G401 (cell line): Measurements from ENCODE around the gene CCL23. TPM values are rescaled to one million over a fixed set of nuclear protein-coding genes. Genes with fewer than 3 reads are reported as not detected.
"Not testable (repeated sequence)": the region's sequence is repeated elsewhere in the genome, so short reads cannot be mapped to it uniquely, and the experiment has no call there.

Experiments
- DNase-seq: peaks from one replicate; pipeline ENCODE4 v3.0.0-alpha.2; 2015; ENCODE audit warnings: low spot score
- in situ Hi-C: cut with HindIII; loops from 2 replicates; pipeline ENCODE4 v1.10.0; 2016; ENCODE audit warnings: low sequenced_read_pairs, mixed read lengths
- total RNA-seq: library from RNA; depleted of rRNA; stranded (reverse); fragments of >200 nt; shearing (Covaris generic); gene quantifications from 2 replicates; pipeline ENCODE4 v1.2.3, GENCODE V29; 2014; rRNA removed

Gene CCL23, protein sequence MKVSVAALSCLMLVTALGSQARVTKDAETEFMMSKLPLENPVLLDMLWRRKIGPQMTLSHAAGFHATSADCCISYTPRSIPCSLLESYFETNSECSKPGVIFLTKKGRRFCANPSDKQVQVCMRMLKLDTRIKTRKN
- not detected in 2 replicates for total RNA-seq

DNA sequence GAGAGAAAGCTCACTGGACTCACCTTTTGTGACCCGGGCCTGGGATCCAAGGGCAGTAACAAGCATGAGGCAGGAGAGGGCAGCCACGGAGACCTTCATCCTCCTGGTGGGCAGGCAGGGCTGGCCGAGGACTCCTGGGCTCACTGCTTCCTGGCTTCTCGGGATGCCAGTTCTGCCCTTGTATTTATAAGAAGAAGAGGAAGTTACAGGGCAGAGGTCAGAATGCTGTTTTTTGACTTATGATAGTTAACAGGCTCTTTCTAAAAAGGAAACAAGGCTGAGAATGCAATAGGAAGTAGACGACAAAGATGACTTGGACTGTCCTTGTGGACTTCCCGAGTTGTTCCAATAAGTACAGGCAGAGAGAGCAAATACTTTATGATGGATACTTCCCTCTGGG is at the start of gene CCL23:
TSS of gene CCL23 (minus strand) at position 174 of the 400 bp plus-strand sequence. CDS start at position 99, 75 bp downstream.
- DNase-seq, result no peak
- in situ Hi-C loops, result no loop called here

DNA sequence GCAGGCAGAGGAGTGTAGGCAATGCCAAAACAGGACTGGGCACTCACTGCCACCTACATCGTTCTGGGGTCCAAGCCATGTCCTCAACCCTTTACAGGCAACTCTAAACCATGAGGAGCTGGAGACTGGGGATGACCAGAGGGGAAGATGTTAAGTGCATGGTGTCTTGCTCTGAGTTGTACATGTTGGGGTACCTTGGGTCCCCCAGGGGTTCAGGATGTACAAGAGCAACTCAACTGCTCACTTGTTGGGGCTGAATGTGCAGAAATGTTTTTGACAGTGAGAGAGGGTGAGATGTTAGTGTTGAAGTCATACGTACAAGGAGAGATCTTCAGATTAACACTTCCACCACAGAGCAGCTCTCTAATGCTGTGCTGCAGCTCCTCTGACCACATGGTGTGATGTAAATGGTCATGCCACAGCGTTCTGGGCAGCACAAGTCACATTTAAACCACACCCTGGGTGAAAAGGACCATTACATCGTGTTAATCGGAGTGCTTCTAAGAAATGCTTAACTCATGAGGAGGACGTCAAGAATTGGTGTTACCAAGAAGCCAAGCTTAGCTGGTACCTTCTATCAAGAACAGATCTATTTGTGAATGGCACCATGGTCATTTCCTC is 48.7 kb upstream of the CCL23 start:
- no peak for DNase-seq
- in situ Hi-C loops, result no loop called here

DNA sequence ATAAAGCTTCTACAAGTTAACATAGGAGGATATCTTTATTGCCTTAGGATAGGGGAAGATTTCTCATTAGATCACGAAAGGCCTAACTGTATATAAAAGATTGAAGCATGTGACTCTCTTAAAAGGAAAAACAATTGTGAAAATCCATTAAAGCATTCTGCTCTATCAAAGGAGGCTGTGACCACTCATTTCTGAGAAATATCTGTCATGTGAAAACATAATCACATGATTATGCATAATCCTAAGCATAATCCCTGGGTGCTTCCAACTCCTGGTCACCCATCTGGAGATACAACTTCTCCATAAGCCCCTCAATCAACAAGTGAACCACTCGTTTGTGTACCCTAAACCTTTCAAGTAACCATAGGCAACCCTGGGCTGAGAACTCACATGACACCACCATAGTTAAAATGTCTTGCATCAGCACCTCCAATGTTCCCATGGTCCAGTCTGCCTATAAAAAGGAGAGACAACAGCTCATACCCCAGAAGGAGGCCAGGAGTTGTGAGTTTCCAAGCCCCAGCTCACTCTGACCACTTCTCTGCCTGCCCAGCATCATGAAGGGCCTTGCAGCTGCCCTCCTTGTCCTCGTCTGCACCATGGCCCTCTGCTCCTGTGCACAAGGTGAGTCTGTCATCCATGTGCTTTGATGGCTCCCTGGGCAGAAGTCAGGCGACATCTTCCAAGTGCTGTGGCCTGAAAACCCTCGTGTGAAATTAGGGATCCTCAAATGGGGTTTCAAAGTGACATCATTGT is 46.2 kb upstream of the CCL23 start, which contains the start of gene CCL18:
TSS of gene CCL18 (plus strand) at position 487 of the 756 bp plus-strand sequence. CDS start at position 558, 71 bp downstream.
- in situ Hi-C loops, result no loop called here
- no peak for DNase-seq

DNA sequence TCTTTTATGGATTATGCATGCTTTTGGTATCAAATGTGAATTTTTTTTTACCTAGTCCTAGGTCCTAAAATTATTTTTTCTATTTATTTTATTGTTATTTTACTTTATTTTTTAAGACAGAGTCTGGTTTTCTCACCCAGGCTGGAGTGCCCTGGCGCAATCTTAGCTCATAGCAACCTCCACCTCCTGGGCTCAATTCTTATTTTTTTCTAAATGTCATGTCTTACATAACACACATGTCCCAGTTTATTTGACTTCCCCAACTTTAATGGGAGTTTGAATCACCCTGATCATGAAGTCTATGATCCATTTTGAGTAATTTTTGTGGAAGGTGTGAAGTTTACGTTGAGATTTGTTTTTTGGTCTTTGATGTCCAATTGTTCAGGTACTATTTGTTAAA is 43.0 kb upstream of the CCL23 start:
- DNase-seq, result no peak
- in situ Hi-C loops, result no loop called here

DNA sequence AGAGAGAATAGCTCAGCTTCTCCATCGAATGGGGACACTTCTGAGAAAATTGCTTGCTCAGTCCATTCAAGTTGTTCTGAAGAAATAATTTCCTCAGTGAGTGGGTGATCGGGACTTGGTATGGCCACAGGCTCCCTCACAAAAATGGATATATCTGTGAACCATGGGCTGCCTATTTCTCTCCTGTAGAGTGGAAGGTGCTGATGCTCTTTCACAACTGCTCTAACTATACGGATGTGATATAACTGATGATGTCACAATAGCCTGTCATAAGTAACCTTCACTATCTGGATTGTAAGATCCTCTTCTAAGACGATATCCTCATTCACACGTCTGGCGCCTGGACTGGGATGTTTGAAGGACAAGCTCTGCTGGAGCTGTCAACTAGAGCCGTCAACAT is 41.6 kb upstream of the CCL23 start:
- in situ Hi-C loops, result no loop called here
- no peak for DNase-seq

DNA sequence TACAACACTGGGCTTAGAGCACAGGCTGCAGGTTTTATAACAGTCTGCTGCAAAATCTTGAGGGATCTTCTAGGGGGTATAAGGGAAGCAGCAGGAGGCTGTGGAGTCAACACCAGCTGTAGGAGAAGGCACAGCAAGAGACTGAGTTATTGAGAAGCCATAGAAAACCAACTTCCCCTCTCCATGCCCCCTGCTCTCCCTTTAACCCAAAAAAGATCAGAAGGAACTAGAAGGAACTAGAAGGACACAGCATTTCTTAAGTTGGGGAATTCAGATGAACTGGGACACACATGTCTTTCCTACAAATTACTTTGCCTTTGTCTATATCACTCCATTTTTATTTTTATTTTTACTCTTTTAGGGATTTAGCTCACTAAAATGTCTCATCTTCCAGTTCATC is 40.1 kb upstream of the CCL23 start:
- no peak for DNase-seq
- in situ Hi-C loops, result no loop called here

DNA sequence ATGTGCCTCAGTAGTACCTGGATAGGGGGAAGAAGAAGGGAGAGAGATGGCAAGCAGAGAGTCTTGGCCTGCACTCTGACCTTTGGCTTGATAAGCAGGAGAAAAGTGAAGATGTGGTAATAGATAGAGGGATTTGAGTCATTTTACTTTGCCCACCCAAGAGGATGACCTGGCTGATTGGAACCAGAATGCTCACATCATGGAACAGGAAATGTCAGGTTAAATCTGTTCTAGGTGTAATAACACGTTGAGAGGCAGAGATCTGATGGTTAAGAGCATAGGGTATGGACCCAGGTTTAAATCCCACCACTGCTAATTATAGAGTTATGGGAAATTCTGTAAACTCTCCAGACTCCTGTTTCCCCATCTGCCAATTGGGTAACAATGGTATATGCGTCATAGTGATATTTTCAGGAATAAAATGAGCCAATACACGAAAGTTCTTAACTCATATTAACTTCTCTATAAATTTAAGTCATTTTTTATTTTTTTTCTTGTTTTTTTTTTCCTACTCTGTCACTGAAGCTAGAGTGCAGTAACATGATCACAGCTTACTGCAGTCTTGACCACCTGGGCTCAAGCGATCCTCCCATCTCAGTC is 38.2 kb upstream of the CCL23 start:
- in situ Hi-C loops, result no loop called here
- DNase-seq, result no peak

DNA sequence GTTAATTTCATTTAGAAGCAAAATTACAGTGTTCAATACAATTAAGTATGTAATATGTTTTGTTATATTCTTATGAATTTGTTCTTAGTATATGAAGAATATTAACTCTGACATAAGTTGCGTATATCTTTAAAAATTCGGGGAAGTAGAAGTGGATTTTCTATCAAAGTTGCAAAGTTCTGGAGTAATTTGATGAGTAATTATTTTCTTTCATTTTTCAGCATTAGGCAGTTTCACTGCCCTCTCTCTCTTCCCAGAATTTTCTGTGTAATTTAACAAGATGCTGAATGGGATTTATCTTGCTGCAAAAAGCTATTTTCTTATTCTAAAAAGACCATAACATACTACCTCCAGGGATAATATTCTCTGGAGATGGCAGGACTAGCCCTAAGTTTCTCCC is 37.4 kb upstream of the CCL23 start:
- in situ Hi-C loops, result no loop called here
- no peak for DNase-seq

DNA sequence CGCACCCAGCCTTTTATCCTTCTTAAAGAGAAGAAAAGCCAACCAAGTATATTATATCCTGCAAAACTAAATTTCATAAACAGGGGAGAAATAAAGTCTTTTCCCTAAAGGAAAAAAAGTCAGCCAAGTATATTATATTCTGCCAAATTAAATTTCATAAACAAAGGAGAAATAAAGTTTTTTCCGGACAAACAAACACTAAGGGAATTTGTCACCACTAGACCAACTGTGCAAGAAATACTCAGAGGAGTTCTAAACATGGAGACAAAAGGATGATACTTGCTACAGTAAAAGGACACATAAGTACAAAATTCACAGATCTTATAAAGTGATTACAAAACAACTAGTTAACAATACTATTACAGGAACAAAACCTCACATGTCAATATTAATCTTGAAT is 31.9 kb upstream of the CCL23 start:
- in situ Hi-C loops, result no loop called here
- no peak for DNase-seq

DNA sequence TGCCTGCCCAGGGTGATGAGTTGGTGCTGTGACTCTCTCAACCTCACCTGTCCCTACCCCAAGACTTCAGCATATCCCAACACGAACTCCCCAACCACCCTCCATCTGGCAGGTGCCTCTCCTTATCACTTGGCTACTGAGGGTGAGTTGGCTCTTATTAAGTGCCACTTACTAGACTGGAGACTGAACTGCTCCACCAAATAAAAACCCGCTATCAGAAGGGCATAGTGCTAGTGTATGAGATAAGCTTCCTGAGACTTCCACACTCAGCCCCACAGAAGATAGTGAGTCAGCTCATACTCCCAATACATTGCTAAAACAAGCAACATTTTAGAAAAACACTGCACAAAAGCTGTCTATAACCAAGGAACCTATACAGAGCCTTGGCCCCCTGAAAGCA is 30.3 kb upstream of the CCL23 start:
- in situ Hi-C loops, result no loop called here
- no peak for DNase-seq

DNA sequence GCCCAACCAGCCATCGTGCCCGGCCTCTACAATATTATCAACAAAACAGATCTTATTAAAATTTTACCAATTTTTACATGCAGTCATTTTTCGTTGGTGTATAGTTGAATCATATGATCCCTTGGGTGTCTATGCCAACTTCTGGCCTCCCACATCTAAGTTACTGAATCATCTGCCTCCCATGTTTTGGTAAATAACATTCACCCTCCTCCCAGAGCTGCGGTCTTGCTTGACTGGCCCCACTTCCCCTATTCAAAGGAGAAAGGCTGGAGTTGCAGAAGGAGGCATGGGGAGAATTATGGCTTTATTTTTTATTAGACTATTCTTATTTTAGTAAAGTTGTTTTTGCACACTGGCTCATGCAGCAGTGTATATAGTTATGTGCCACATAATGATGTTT is 18.5 kb upstream of the CCL23 start:
- in situ Hi-C loops, result no loop called here
- DNase-seq, result no peak

DNA sequence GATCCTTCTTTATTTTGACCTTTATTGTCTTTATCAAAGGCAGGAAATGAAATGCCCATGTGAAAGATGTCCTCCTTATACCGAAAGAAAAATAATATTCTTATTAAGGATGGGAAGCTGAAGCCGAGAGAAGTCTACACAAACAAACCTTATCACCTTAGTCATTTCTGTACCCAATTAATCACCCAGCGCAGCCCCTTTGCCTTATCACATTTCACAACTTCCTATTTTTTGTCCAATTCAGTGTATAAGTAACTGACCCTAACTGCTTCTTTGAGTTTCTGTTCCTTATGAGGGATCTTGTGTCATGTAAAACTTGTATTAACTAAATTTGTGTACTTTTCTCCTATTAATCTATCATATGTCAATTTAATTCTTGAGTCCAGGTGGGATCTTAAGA is 16.4 kb upstream of the CCL23 start:
- no peak for DNase-seq
- in situ Hi-C loops, result no loop called here

DNA sequence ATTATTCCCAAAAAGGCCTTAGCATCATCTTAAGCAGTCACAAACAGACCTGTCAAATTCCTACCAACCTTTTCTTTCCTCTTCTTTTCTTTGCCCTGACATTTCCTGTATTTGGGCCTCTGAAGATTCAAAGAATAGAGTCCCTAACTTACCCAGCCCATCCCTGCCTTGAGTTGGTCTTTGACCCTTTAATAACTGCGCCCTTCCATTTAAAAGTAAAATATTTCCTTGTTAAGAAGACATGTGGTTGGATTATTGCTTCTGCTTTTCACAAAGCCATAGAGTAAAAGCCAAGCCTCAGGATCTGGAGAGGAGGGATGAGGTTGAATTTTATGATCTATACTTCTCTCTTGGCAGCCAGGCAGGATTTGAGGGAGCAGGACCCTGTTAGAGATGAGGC is 13.2 kb upstream of the CCL23 start:
- in situ Hi-C loops, result no loop called here
- DNase-seq, result no peak

DNA sequence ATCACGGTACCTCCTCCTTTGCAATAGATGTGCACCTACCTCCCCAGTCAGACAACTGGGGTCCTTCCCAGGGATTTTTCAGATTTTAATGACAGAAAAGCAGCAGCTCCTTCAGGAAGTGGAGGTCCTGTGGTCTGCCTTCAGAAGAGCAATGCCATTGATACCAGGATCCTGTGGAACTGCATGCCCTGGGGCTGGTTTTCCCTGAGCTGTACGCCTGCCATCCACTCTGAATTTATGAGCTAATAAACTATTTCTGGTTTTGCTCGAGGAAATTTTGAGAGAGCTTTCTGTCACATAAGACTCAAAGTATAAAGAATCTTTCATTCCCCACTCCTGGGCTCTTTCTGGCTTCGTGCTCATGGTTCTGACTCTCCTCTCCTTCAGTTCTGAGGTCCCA is 10.0 kb upstream of the CCL23 start:
- no peak for DNase-seq
- in situ Hi-C loops, result no loop called here

DNA sequence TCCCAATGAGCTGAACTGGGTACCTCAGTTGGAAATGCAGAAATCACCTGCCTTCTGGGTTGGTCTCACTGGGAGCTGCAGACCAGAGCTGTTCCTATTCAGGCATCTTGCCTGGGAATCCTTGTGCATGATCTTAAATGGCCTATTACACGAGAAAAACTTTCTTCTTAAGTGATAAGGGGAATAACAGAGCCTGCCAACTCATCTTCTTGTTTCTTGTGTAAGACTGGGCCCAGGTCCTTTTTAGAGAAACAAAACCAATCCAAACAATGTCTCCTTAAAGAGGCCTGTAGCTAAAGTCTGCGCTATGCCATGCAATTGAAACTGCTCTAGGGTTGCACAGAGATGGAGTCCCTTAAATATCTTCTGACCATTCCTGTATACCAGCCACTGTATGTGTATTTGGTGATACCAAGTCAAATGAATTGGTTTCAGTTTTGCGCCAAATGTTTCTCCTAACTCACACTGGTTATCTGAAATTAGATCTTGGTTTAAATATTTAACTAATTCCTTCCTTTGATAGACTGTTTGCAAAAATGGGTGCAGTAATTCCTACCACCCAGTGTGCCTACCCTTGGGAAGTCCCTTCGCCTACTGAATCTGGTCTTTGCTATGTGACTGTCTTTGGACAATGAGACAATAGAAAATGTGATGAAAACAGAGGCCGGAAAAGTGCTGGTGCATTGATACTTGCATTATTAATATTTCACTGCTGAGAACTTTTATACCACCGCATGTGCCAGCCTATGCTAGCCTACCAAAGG is 6.5 kb upstream of the CCL23 start:
- no peak for DNase-seq
- in situ Hi-C loops, result no loop called here

DNA sequence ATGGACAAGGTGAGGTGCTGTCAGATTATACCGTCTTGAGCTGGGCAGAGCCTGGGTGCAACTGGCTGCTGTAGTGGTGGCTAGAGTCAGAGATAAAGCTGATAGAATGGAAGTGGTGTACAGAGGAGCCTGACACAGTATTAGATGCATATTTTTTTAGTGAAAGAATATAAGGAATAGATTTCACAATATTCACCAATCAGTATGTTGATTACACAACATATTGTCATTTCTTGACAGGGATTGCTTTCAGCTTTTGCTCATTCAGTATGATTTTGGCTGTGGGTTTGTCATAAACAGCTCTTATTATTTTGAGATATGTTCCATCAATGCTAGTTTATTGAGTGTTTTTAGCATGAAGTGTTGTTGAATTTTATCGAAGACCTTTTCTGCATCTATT is 1.7 kb upstream of the CCL23 start:
- in situ Hi-C loops, result no loop called here
- DNase-seq, result no peak

DNA sequence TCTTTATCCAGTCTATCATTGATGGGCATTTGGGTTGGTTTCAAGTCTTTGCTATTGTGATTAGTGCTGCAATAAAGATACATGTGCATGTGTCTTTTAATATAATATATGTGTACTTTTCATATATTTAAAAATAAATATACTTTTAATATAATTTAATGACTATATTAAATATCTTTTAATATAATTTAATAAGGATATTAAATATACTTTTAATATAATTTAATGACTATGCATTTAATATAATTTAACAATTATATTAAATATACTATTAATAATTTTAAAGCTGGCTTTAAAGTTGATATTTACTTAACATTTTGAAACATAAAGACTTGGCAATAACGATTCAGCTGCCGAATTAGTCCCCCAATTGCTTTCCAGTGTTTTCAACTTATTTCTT is 1.2 kb downstream of the CCL23 start:
- in situ Hi-C loops, result no loop called here

DNA sequence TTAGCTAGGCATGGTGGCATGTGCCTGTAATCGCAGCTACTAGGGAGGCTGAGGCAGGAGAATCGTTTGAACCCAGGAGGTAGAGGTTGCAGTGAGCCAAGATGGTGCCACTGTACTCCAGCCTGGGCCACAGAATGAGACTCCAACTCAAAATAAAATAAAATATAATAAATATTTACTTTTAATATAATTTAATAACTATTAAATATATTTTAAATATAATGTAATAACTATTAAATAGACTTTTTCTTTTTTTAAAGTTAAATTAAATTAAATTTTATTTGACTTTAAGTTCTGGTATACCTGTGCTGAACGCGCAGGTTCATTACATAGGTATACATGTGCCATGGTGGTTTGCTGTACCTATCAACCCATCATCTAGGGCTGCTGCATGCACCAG is 1.9 kb downstream of the CCL23 start:
- in situ Hi-C loops, result not testable (repeated sequence)

More for the DNA sequence above, 1.2 kb downstream of the CCL23 start:
- DNase-seq, result no peak

DNA sequence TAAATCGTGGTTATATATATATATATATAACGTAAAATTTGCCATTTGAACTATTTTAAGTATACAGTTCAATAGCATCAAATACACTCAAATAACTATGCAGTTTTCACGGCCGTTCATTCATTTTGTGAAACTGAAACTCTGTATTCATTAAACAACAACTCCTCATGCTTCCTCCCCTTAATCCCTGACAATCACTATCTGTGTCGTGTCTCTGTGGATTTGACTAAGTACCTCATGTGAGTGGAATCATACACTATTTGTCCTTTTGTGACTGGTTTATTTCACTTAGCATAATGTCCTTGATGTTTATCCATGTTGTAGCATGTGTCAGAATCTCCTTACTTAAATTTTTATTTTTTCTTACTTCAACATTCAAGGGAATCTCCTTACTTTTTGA is 2.8 kb downstream of the CCL23 start:
- DNase-seq, result no peak
- in situ Hi-C loops, result no loop called here

More for the DNA sequence above, 1.9 kb downstream of the CCL23 start:
- not testable (repeated sequence) for DNase-seq
